IMR-90 (cell line): Measurements from ENCODE around the gene METTL8. TPM values are rescaled to one million over a fixed set of nuclear protein-coding genes. Genes with fewer than 3 reads are reported as not detected.

Experiments
- ATAC-seq: fragments of 200-7000 bp; cut with Tn5 transposase; 2 replicates; pipeline ENCODE4 v1.9.1; 2020; ENCODE audit warnings: low read depth, mild to moderate bottlenecking, moderate library complexity
- BruUV-seq: library from RNA; stranded (reverse); fragments of 400-500 nt; replicated peaks from 2 replicates; lab custom pipeline; 2021; lab: Mats Ljungman, UMichigan
- CTCF ChIA-PET: fragments of 300-600 bp; formaldehyde crosslinking; extraction: SDS; loops from one replicate; lab custom pipeline; 2021; ENCODE audit warnings: antibody characterized with exemption; lab: Yijun Ruan, JAX
- POLR2A ChIA-PET: fragments of 300-600 bp; sonication (Branson Sonifier 250); formaldehyde crosslinking; loops from one replicate; lab custom pipeline; 2022; ENCODE audit warnings: antibody characterized with exemption; ENCODE audit not compliant: unreplicated experiment; lab: Charles Lee
- DNase-seq: peaks from one replicate; pipeline ENCODE4 v3.0.0; 2013
- H2AFZ ChIP-seq: replicated peaks from 2 replicates; pipeline ENCODE3; 2013; ENCODE audit warnings: low read length, mild to moderate bottlenecking; ENCODE audit not compliant: poor library complexity
- H2AK5ac ChIP-seq: 2 replicates; pipeline ENCODE4 v1.6.1; 2013; ENCODE audit warnings: low read depth, low read length, inconsistent platforms
- H2AK9ac ChIP-seq: replicated peaks from 2 replicates; pipeline ENCODE3; 2013; ENCODE audit warnings: mild to moderate bottlenecking, low read depth, low read length, moderate library complexity; ENCODE audit not compliant: poor library complexity
- H2BK120ac ChIP-seq: 2 replicates; pipeline ENCODE4 v1.6.1; 2013; ENCODE audit warnings: low read depth, low read length, inconsistent platforms
- H2BK15ac ChIP-seq: 3 replicates; pipeline ENCODE4 v1.6.1; 2013; ENCODE audit warnings: low read depth, low read length, inconsistent platforms
- H2BK20ac ChIP-seq: 2 replicates; pipeline ENCODE4 v1.6.1; 2013; ENCODE audit warnings: low read depth, mild to moderate bottlenecking, inconsistent platforms, low read length, moderate library complexity
- H2BK5ac ChIP-seq: 2 replicates; pipeline ENCODE4 v1.6.1; 2013; ENCODE audit warnings: mild to moderate bottlenecking, low read depth, low read length, inconsistent platforms; ENCODE audit not compliant: poor library complexity, severe bottlenecking
- H3K14ac ChIP-seq: replicated peaks from 2 replicates; pipeline ENCODE4 v1.6.1; 2013; ENCODE audit warnings: low read depth, low read length, inconsistent platforms
- H3K18ac ChIP-seq: 2 replicates; pipeline ENCODE4 v1.6.1; 2013; ENCODE audit warnings: low read depth, low read length, control low read depth
- H3K23ac ChIP-seq: 2 replicates; pipeline ENCODE4 v1.6.1; 2013; ENCODE audit warnings: low read depth, low read length, inconsistent platforms
- H3K27ac ChIP-seq: 2 replicates; pipeline ENCODE4 v1.5.1; 2013; ENCODE audit warnings: mild to moderate bottlenecking, control low read depth, low read length; ENCODE audit not compliant: insufficient read depth
- H3K27me3 ChIP-seq: 2 replicates; pipeline ENCODE4 v1.6.1; 2013; ENCODE audit warnings: low read length; ENCODE audit not compliant: control insufficient read depth, insufficient read depth
- H3K36me3 ChIP-seq: 2 replicates; pipeline ENCODE4 v1.6.1; 2013; ENCODE audit warnings: low read length, mixed read lengths; ENCODE audit not compliant: control insufficient read depth, insufficient read depth
- H3K4ac ChIP-seq: 2 replicates; pipeline ENCODE4 v1.6.1; 2013; ENCODE audit warnings: low read depth, low read length, inconsistent platforms
- H3K4me1 ChIP-seq: 2 replicates; pipeline ENCODE4 v1.6.1; 2013; ENCODE audit warnings: low read length, mixed read lengths; ENCODE audit not compliant: control insufficient read depth, insufficient read depth
- H3K4me2 ChIP-seq: 2 replicates; pipeline ENCODE4 v1.6.1; 2013; ENCODE audit warnings: low read depth, mild to moderate bottlenecking, control low read depth, low read length, moderate library complexity
- H3K4me3 ChIP-seq: 2 replicates; pipeline ENCODE4 v1.5.1; 2013; ENCODE audit warnings: low read depth, mild to moderate bottlenecking, control low read depth, low read length, moderate library complexity; ENCODE audit not compliant: insufficient read depth
- H3K56ac ChIP-seq: 2 replicates; pipeline ENCODE4 v1.6.1; 2013; ENCODE audit warnings: low read length, inconsistent platforms; ENCODE audit not compliant: insufficient read depth; ENCODE audit errors: extremely low read depth
- H3K79me1 ChIP-seq, 2 experiments: 2 replicates each; pipeline ENCODE4 v1.6.1; 2013; ENCODE audit warnings: low read length in 2 of 2, inconsistent platforms in 1 of 2, low read depth in 1 of 2
- H3K9ac ChIP-seq: 2 replicates; pipeline ENCODE4 v1.6.1; 2013; ENCODE audit warnings: low read depth, low read length, control low read depth
- H3K9me1 ChIP-seq: 2 replicates; pipeline ENCODE4 v1.6.1; 2013; ENCODE audit warnings: low read length, inconsistent platforms; ENCODE audit not compliant: insufficient read depth
- H3K9me3 ChIP-seq: 2 replicates; pipeline ENCODE4 v1.6.1; 2013; ENCODE audit warnings: low read length; ENCODE audit not compliant: control insufficient read depth, insufficient read depth
- H4K20me1 ChIP-seq: 2 replicates; pipeline ENCODE4 v1.6.1; 2013; ENCODE audit warnings: low read length, inconsistent platforms; ENCODE audit not compliant: insufficient read depth
- H4K5ac ChIP-seq: 2 replicates; pipeline ENCODE4 v1.6.1; 2013; ENCODE audit warnings: mild to moderate bottlenecking, low read depth, low read length, control low read depth
- H4K8ac ChIP-seq, 2 experiments: 2 replicates each; pipeline ENCODE4 v1.6.1; 2013; ENCODE audit warnings: low read depth in 2 of 2, low read length in 2 of 2, control low read depth in 1 of 2, inconsistent platforms in 1 of 2
- H4K91ac ChIP-seq: 2 replicates; pipeline ENCODE4 v1.6.1; 2013; ENCODE audit warnings: low read depth, low read length, inconsistent platforms; ENCODE audit not compliant: insufficient read depth
- BHLHE40 ChIP-seq: fragments of 150-350 bp; IDR thresholded peaks from 2 replicates; pipeline ENCODE4 v1.6.1; 2016; ENCODE audit warnings: mild to moderate bottlenecking, low read depth, low read length
- CHD1 ChIP-seq: IDR thresholded peaks from 2 replicates; pipeline ENCODE4 v1.6.1; 2012; ENCODE audit warnings: low read depth, low read length, improper control_type of control experiment
- MAZ ChIP-seq: IDR thresholded peaks from 2 replicates; pipeline ENCODE4 v1.6.1; 2012; ENCODE audit warnings: low read depth, mild to moderate bottlenecking, low read length, improper control_type of control experiment, moderate library complexity, borderline replicate concordance
- MXI1 ChIP-seq: IDR thresholded peaks from 2 replicates; pipeline ENCODE4 v1.6.1; 2012; ENCODE audit warnings: low read depth, mild to moderate bottlenecking, low read length, moderate library complexity, borderline replicate concordance
- RCOR1 ChIP-seq: IDR thresholded peaks from 2 replicates; pipeline ENCODE4 v1.6.1; 2012; ENCODE audit warnings: mild to moderate bottlenecking, low read length, improper control_type of control experiment; ENCODE audit not compliant: insufficient replicate concordance
- RFX5 ChIP-seq: IDR thresholded peaks from 2 replicates; pipeline ENCODE4 v1.8.0; 2012; ENCODE audit warnings: low read depth, mild to moderate bottlenecking, low read length, moderate library complexity
- SMC3 ChIP-seq: fragments of 150-350 bp; IDR thresholded peaks from 2 replicates; pipeline ENCODE4 v1.6.1; 2016; ENCODE audit warnings: low read depth, mild to moderate bottlenecking, antibody characterized with exemption, low read length, moderate library complexity
- WGBS, 2 experiments: methylation state at CpG; one replicate each; pipeline versions ENCODE4 v1.1.5 to v1.1.7; 2013; ENCODE audit warnings: missing lambda C conversion rate in 2 of 2; ENCODE audit not compliant: insufficient read length in 1 of 2; ENCODE audit errors: extremely low coverage in 2 of 2; 5-methylcytosine and 5-hydroxymethylcytosine counted together
- dilution Hi-C: fragments of 300-500 bp; cut with HindIII; formaldehyde crosslinking; loops from one replicate; pipeline ENCODE4 v1.14.3; 2018; ENCODE audit warnings: low sequenced_read_pairs; ENCODE audit not compliant: unreplicated experiment
- in situ Hi-C: fragments of 300-500 bp; cut with MboI; formaldehyde crosslinking; loops from 3 replicates; pipeline ENCODE4 v1.14.3; 2019; ENCODE audit warnings: low sequenced_read_pairs, inconsistent platforms, mixed read lengths
- intact Hi-C: fragments of 100-400 bp; cut with micrococcal nuclease; formaldehyde crosslinking; loops from 2 replicates; pipeline ENCODE4 v1.10.0; 2022
- polyA plus RNA-seq, 3 experiments: library from polyadenylated mRNA; depleted of rRNA; stranded (reverse); fragments of >200 nt; gene quantifications; 2 replicates each; pipeline ENCODE4 v1.2.3, GENCODE V29; 2012; ENCODE audit warnings: low replicate concordance in 1 of 3
- total RNA-seq: library from RNA; depleted of rRNA; stranded (reverse); fragments of >200 nt; gene quantifications from 2 replicates; pipeline ENCODE4 v1.2.3, GENCODE V29; 2012
- TF ChIP-seq, protein P1 (sequence below): conservative IDR thresholded peaks from 2 replicates; pipeline ENCODE4 v1.5.1; 2012; ENCODE audit warnings: mild to moderate bottlenecking, low read depth, low read length, improper control_type of control experiment
- TF ChIP-seq, protein P2 (sequence below): fragments of 150-350 bp; IDR thresholded peaks from 2 replicates; pipeline ENCODE4 v1.6.1; 2016; ENCODE audit warnings: low read depth, mild to moderate bottlenecking, low read length, moderate library complexity, borderline replicate concordance

Gene METTL8
- total and polyA plus RNA-seq, 2 of the 4 experiments (the other 2 are of a cell fraction): 6.9 to 10.6 TPM

DNA sequence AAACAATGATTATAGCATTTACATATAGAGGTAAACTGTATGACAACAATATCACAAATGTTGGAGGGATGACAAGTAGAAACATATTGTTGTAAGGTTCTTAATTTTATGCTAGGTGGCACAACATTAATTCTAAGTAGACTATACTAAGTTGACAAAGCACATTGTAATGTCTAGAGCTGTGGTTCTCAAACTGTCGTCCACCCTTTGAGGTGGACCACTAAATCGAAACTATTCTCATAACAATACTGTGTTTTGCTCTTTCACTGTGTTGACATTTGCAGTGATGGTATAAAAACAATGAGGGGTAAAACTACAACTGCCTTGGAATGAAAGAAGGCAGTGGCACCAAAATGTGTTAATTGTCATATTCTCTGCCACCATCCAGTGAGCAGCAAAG is 66.1 kb downstream of the METTL8 start:
- no peak overlapping the region for H4K91ac ChIP-seq
- no peak overlapping the region for H3K4me3 ChIP-seq
- H4K8ac ChIP-seq: no peak overlapping the region
- no peak overlapping the region for H3K23ac ChIP-seq
- H2AFZ ChIP-seq: no peak overlapping the region
- 0 out of 2 replicates have a peak, but pooled peaks cover 2% of the 10 kb centered on the region for H3K9me3 ChIP-seq
- no peaks in the 10 kb centered on the region for H3K4me1 ChIP-seq
- dilution Hi-C loops: no loop called here
- intact Hi-C loops: no loop called here
- H3K56ac ChIP-seq: no peak overlapping the region
- no peaks in the 10 kb centered on the region for H3K79me1 ChIP-seq
- no TSS peak for BruUV-seq
- no peak overlapping the region for H2BK20ac ChIP-seq
- H2AK5ac ChIP-seq: no peak overlapping the region
- no peak overlapping the region for H2BK15ac ChIP-seq
- no peak overlapping the region for H3K14ac ChIP-seq
- H3K4me2 ChIP-seq: no peak overlapping the region
- CTCF ChIA-PET: no interaction called here
- no peak overlapping the region for H3K18ac ChIP-seq
- no peaks in the 10 kb centered on the region for H3K27me3 ChIP-seq
- H4K5ac ChIP-seq: no peak overlapping the region
- H4K20me1 ChIP-seq: no peaks in the 10 kb centered on the region
- DNase-seq (no peak), ATAC-seq (no peak)
- H3K9me1 ChIP-seq: no peaks in the 10 kb centered on the region
- no CpG with 5 or more reads among the region's 2 CpGs for WGBS, 2 experiments
- in situ Hi-C loops: no loop called here
- no peak overlapping the region for H2AK9ac ChIP-seq
- no peak overlapping the region for H2BK120ac ChIP-seq
- H3K36me3 ChIP-seq: no peaks in the 10 kb centered on the region
- H3K9ac ChIP-seq: no peak overlapping the region
- H3K27ac ChIP-seq: no peak overlapping the region
- H2BK5ac ChIP-seq: no peak overlapping the region
- H3K4ac ChIP-seq: no peak overlapping the region
- POLR2A ChIA-PET: no interaction called here
- TF ChIP-seq RCOR1: no peak
- TF ChIP-seq RFX5: no peak
- TF ChIP-seq MXI1: no peak
- no peak for TF ChIP-seq CHD1
- TF ChIP-seq, protein P1, sequence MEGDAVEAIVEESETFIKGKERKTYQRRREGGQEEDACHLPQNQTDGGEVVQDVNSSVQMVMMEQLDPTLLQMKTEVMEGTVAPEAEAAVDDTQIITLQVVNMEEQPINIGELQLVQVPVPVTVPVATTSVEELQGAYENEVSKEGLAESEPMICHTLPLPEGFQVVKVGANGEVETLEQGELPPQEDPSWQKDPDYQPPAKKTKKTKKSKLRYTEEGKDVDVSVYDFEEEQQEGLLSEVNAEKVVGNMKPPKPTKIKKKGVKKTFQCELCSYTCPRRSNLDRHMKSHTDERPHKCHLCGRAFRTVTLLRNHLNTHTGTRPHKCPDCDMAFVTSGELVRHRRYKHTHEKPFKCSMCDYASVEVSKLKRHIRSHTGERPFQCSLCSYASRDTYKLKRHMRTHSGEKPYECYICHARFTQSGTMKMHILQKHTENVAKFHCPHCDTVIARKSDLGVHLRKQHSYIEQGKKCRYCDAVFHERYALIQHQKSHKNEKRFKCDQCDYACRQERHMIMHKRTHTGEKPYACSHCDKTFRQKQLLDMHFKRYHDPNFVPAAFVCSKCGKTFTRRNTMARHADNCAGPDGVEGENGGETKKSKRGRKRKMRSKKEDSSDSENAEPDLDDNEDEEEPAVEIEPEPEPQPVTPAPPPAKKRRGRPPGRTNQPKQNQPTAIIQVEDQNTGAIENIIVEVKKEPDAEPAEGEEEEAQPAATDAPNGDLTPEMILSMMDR: no peak
- TF ChIP-seq, protein P2, sequence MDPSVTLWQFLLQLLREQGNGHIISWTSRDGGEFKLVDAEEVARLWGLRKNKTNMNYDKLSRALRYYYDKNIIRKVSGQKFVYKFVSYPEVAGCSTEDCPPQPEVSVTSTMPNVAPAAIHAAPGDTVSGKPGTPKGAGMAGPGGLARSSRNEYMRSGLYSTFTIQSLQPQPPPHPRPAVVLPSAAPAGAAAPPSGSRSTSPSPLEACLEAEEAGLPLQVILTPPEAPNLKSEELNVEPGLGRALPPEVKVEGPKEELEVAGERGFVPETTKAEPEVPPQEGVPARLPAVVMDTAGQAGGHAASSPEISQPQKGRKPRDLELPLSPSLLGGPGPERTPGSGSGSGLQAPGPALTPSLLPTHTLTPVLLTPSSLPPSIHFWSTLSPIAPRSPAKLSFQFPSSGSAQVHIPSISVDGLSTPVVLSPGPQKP: no peak
- no peak for TF ChIP-seq SMC3
- no peak for TF ChIP-seq MAZ
- no peak for TF ChIP-seq BHLHE40
